ENCODE results near the gene ACSL1.

Gene ACSL1

GRCh38 chr4:184811526-184812198, 14.1 kb downstream of the ACSL1 start:
- no peak for DNase-seq (ENCODE audit: low read depth in 2 of 2)

- DNase-seq (ENCODE audit: low read depth in 2 of 2), result no peak
Measured at GRCh38 chr4:184810720-184811119, 15.0 kb downstream of the ACSL1 start.

- no peak for DNase-seq (ENCODE audit: low read depth in 2 of 2)
Measured at GRCh38 chr4:184808713-184809050, 17.1 kb downstream of the ACSL1 start.

GRCh38 chr4:184807797-184808712, 17.7 kb downstream of the ACSL1 start:
- no peak for DNase-seq (ENCODE audit: low read depth in 2 of 2)

- DNase-seq (ENCODE audit: low read depth in 2 of 2), result no peak
Measured at GRCh38 chr4:184807256-184807655, 18.5 kb downstream of the ACSL1 start.

GRCh38 chr4:184806711-184807110, 19.1 kb downstream of the ACSL1 start:
- DNase-seq (ENCODE audit: low read depth in 2 of 2), result no peak

GRCh38 chr4:184806229-184806550, 19.6 kb downstream of the ACSL1 start:
- DNase-seq (ENCODE audit: low read depth in 2 of 2), result no peak

GRCh38 chr4:184805462-184806228, 20.1 kb downstream of the ACSL1 start:
- DNase-seq (ENCODE audit: low read depth in 2 of 2), result no peak

GRCh38 chr4:184804621-184805020, 21.1 kb downstream of the ACSL1 start:
- DNase-seq (ENCODE audit: low read depth in 2 of 2), result no peak

GRCh38 chr4:184803874-184804273, 21.9 kb downstream of the ACSL1 start:
- DNase-seq (ENCODE audit: low read depth in 2 of 2), result no peak

- DNase-seq (ENCODE audit: low read depth in 2 of 2), result no peak
Measured at GRCh38 chr4:184803133-184803532, 22.6 kb downstream of the ACSL1 start.

- no peak for DNase-seq (ENCODE audit: low read depth in 2 of 2)
Measured at GRCh38 chr4:184802697-184803015, 23.1 kb downstream of the ACSL1 start.

GRCh38 chr4:184801781-184802696, 23.7 kb downstream of the ACSL1 start:
- no peak for DNase-seq (ENCODE audit: low read depth in 2 of 2)

GRCh38 chr4:184798504-184798903, 27.3 kb downstream of the ACSL1 start:
- DNase-seq (ENCODE audit: low read depth in 2 of 2), result no peak

GRCh38 chr4:184796906-184797305, 28.9 kb downstream of the ACSL1 start:
- no peak for DNase-seq (ENCODE audit: low read depth in 2 of 2)

- no peak for DNase-seq (ENCODE audit: low read depth in 2 of 2)
Measured at GRCh38 chr4:184795214-184795844, 30.4 kb downstream of the ACSL1 start.

GRCh38 chr4:184794470-184794869, 31.3 kb downstream of the ACSL1 start:
- DNase-seq (ENCODE audit: low read depth in 2 of 2), result no peak

GRCh38 chr4:184793735-184794355, 31.9 kb downstream of the ACSL1 start:
- DNase-seq (ENCODE audit: low read depth in 2 of 2), result no peak

- DNase-seq (ENCODE audit: low read depth in 2 of 2), result no peak
Measured at GRCh38 chr4:184792950-184793555, 32.7 kb downstream of the ACSL1 start.

GRCh38 chr4:184792334-184792733, 33.4 kb downstream of the ACSL1 start:
- DNase-seq (ENCODE audit: low read depth in 2 of 2), result no peak
